ENCODE results near the gene PEX12. TPM values are rescaled to one million over a fixed set of nuclear protein-coding genes. Genes with fewer than 3 reads are reported as not detected.

PEX12 gene
- total and polyA plus RNA-seq, 2 donors (not counting 3 experiments of a cell fraction or from before 2014, with no cell fraction given), result 3.4 to 4.5 TPM

DNA sequence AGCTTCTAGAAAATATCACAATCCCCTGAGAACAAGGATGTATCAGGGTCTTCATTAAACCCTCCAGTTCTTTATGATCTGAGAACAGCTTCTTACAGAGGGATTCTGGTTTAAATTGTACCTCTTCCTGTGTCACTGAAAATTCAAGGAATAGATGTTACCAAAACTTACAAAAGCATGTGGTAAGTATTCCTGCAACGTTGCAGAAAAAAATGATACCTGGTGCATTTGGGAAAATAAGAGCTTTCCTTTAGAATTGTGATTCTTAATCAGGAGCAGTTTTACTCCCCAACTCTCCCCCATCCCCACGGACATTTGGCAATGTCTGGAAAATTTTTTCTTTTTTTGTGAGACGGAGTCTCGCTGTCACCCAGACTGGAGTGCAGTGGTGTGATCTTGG lies 25.1 kb downstream of the PEX12 start:
- CTCF ChIA-PET, result interaction anchor here (2.6 kb wide), 1 partner anchor 14 kb away, joined by 16 read pairs; no protein-coding TSS in a partner anchor

DNA sequence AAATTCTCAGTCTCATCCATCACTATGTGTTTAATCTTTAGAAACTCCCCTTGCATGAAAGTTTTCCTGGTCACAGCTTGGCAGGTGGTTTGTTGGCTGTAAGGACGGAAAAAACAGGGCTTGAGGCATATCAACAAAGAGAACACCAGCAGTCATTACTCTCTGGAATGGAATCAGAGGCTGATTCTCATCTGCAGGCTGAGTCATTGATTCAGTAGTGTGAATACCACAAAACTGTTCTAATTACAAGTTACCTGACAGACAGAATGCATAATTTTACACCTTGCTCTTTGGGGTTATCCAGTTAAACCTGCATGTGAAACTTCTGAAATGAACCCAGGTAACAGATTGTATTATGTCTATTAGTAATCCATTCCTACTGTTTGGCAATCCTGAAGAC lies 29.4 kb downstream of the PEX12 start:
- H3K4me1 ChIP-seq (ENCODE audit: control insufficient read depth, extremely low read depth, insufficient read depth, low read length), result peaks cover 3% of the 10 kb centered on the region
- TF ChIP-seq MAX (IDR thresholded peaks at IDR 0.05; ENCODE audit: insufficient read depth, insufficient read length) (no peak), POLR2A (IDR thresholded peaks at IDR 0.05; ENCODE audit: low read depth, low read length) (no peak), JUN (IDR thresholded peaks at IDR 0.05; ENCODE audit: borderline replicate concordance, insufficient read depth, insufficient read length, low read depth) (no peak), FOS (IDR thresholded peaks at IDR 0.05; ENCODE audit: borderline replicate concordance, insufficient read depth, low read length) (no peak), EZH2 (IDR thresholded peaks at IDR 0.05; ENCODE audit: borderline replicate concordance, low read depth, low read length, severe bottlenecking) (no peak), GATA2 (IDR thresholded peaks at IDR 0.05; ENCODE audit: insufficient read depth, insufficient read length, low read depth, low read length) (no peak), CTCF (IDR thresholded peaks at IDR 0.05; ENCODE audit: extremely low read depth in 1 of 2, insufficient read depth in 1 of 2, low read depth in 1 of 2, low read length in 2 of 2) (no peak), MYC (IDR thresholded peaks at IDR 0.05; ENCODE audit: low read depth, low read length) (no peak), POLR2AphosphoS5 (IDR thresholded peaks at IDR 0.05; ENCODE audit: insufficient read depth, low read depth, low read length) (no peak)
- H2AFZ ChIP-seq (ENCODE audit: low read depth, low read length), result no peak overlapping the region
- dilution Hi-C loops (cut with MboI; ENCODE audit: extremely low pct_ligation_motif_present, low sequenced_read_pairs) (loop anchor here (25.0 kb wide), 1 partner anchor 237 kb away; no protein-coding TSS in a partner anchor), intact Hi-C loops (cut with micrococcal nuclease) (loop anchor here (10.0 kb wide), 2 partner anchors 564 to 1134 kb away; partner anchors contain the start of gene LIG3)
- no peak overlapping the region for H3K4me2 ChIP-seq (ENCODE audit: insufficient read depth, low read length)
- no peak overlapping the region for H3K4me3 ChIP-seq (replicated peaks in 1 of 3; ENCODE audit: insufficient read depth in 1 of 3, low read depth in 1 of 3, low read length in 3 of 3)
- no peaks in the 10 kb centered on the region for H4K20me1 ChIP-seq (replicated peaks; ENCODE audit: control insufficient read depth, extremely low read depth, insufficient read depth, low read length)
- FAIRE-seq, result no peak
- no peak overlapping the region for H3K9ac ChIP-seq (replicated peaks; ENCODE audit: extremely low read depth, insufficient read depth, low read length)
- no peaks in the 10 kb centered on the region for H3K9me1 ChIP-seq (replicated peaks; ENCODE audit: control insufficient read depth, extremely low read depth, insufficient read depth, low read length)
- H3K27ac ChIP-seq (ENCODE audit: insufficient read depth, low read depth, low read length), result no peak overlapping the region
- ChIA-PET POLR2A (no interaction called here), CTCF (no interaction called here)
- H3K36me3 ChIP-seq (ENCODE audit: control insufficient read depth in 2 of 2, extremely low read depth in 1 of 2, insufficient read depth in 2 of 2, low read length in 2 of 2), result no peaks in the 10 kb centered on the region
- DNase-seq (ENCODE audit: low read depth, low spot score), result no peak
- H3K9me3 ChIP-seq (replicated peaks; ENCODE audit: control insufficient read depth, insufficient read depth, low read length), result no peaks in the 10 kb centered on the region
- BruUV-seq (replicated peaks), result no TSS peak
- H3K79me2 ChIP-seq (ENCODE audit: control insufficient read depth, insufficient read depth, low read length), result no peaks in the 10 kb centered on the region
- peaks cover 24 to 37% of the 10 kb centered on the region in 2 experiments for H3K27me3 ChIP-seq (ENCODE audit: control insufficient read depth in 2 of 2, insufficient read depth in 2 of 2, low read length in 2 of 2)

More for the DNA sequence above, 25.1 kb downstream of the PEX12 start:
- Histone ChIP-seq H3K9me1 (replicated peaks; ENCODE audit: control insufficient read depth, extremely low read depth, insufficient read depth, low read length) (no peaks in the 10 kb centered on the region), H3K9me3 (replicated peaks; ENCODE audit: control insufficient read depth, insufficient read depth, low read length) (no peaks in the 10 kb centered on the region), H3K9ac (replicated peaks; ENCODE audit: extremely low read depth, insufficient read depth, low read length) (no peak overlapping the region), H3K36me3 (ENCODE audit: control insufficient read depth in 2 of 2, extremely low read depth in 1 of 2, insufficient read depth in 2 of 2, low read length in 2 of 2) (no peaks in the 10 kb centered on the region), H3K27ac (ENCODE audit: insufficient read depth, low read depth, low read length) (no peak overlapping the region), H3K27me3 (ENCODE audit: control insufficient read depth in 2 of 2, insufficient read depth in 2 of 2, low read length in 2 of 2) (peaks cover 35 to 37% of the 10 kb centered on the region in 2 experiments), H3K4me1 (ENCODE audit: control insufficient read depth, extremely low read depth, insufficient read depth, low read length) (no peaks in the 10 kb centered on the region), H2AFZ (ENCODE audit: low read depth, low read length) (no peak overlapping the region), H3K79me2 (ENCODE audit: control insufficient read depth, insufficient read depth, low read length) (no peaks in the 10 kb centered on the region), H3K4me2 (ENCODE audit: insufficient read depth, low read length) (no peak overlapping the region), H4K20me1 (replicated peaks; ENCODE audit: control insufficient read depth, extremely low read depth, insufficient read depth, low read length) (no peaks in the 10 kb centered on the region), H3K4me3 (replicated peaks in 1 of 3; ENCODE audit: insufficient read depth in 1 of 3, low read depth in 1 of 3, low read length in 3 of 3) (no peak overlapping the region)
- DNase-seq (ENCODE audit: low read depth, low spot score), result no peak
- dilution Hi-C loops (cut with MboI; ENCODE audit: extremely low pct_ligation_motif_present, low sequenced_read_pairs) (no loop called here), intact Hi-C loops (cut with micrococcal nuclease) (no loop called here)
- POLR2A ChIA-PET, result no interaction called here
- TF ChIP-seq POLR2AphosphoS5 (IDR thresholded peaks at IDR 0.05; ENCODE audit: insufficient read depth, low read depth, low read length) (no peak), POLR2A (IDR thresholded peaks at IDR 0.05; ENCODE audit: low read depth, low read length) (no peak), MYC (IDR thresholded peaks at IDR 0.05; ENCODE audit: low read depth, low read length) (no peak), GATA2 (IDR thresholded peaks at IDR 0.05; ENCODE audit: insufficient read depth, insufficient read length, low read depth, low read length) (no peak)
- FAIRE-seq, result no peak
- no TSS peak for BruUV-seq (replicated peaks)
